ENCODE data around the gene TBPL1.
"Not testable (repeated sequence)": the region's sequence is repeated elsewhere in the genome, so short reads cannot be mapped to it uniquely, and the experiment has no call there.

TBPL1 gene

GRCh38 chr6:133952815-133953633 is at the start of gene TBPL1:
Gene TBPL1, plus strand, starts transcription at chr6:133953224. Its CDS starts 26,902 bp downstream, at chr6:133980126.
- DNase-seq, result peak; percentile 94

GRCh38 chr6:133903855-133904254 is 49.2 kb upstream of the TBPL1 start:
- no peak for DNase-seq

GRCh38 chr6:133906050-133906449 is 47.0 kb upstream of the TBPL1 start:
- no peak for DNase-seq

GRCh38 chr6:133916650-133917151 is 36.3 kb upstream of the TBPL1 start:
- peak; percentile 65 for DNase-seq

GRCh38 chr6:133917781-133918180 is 35.2 kb upstream of the TBPL1 start:
- no peak for DNase-seq

- no peak for DNase-seq
These were observed 34.7 kb upstream of the TBPL1 start for GRCh38 chr6:133918208-133918930.

GRCh38 chr6:133919362-133919761 is 33.7 kb upstream of the TBPL1 start:
- DNase-seq, result no peak

- peak; percentile 75 for DNase-seq
These were observed 31.7 kb upstream of the TBPL1 start for GRCh38 chr6:133921249-133921859.

GRCh38 chr6:133923938-133924593 is 29.0 kb upstream of the TBPL1 start:
- peak; percentile 74 for DNase-seq

GRCh38 chr6:133931221-133931620 is 21.8 kb upstream of the TBPL1 start:
- not testable (repeated sequence) for DNase-seq

- DNase-seq, result not testable (repeated sequence)
These were observed 16.7 kb upstream of the TBPL1 start for GRCh38 chr6:133936352-133936751.

- DNase-seq, result no peak
These were observed 15.1 kb upstream of the TBPL1 start for GRCh38 chr6:133937909-133938308.

- no peak for DNase-seq
These were observed 14.5 kb upstream of the TBPL1 start for GRCh38 chr6:133938533-133938932.

- no peak for DNase-seq
These were observed 13.0 kb upstream of the TBPL1 start for GRCh38 chr6:133939778-133940667.

- DNase-seq, result no peak
These were observed 7.9 kb upstream of the TBPL1 start for GRCh38 chr6:133945158-133945557.

- DNase-seq, result no peak
These were observed 5.6 kb upstream of the TBPL1 start for GRCh38 chr6:133947302-133947900.

- no peak for DNase-seq
These were observed 4.6 kb upstream of the TBPL1 start for GRCh38 chr6:133948472-133948871.

GRCh38 chr6:133951227-133951626 is 1.8 kb upstream of the TBPL1 start:
- DNase-seq, result no peak

- DNase-seq, result peak; percentile 79
These were observed 876 bp upstream of the TBPL1 start for GRCh38 chr6:133951881-133952814.
